GM10248 (cell line): Measurements from ENCODE around the gene OR51V1.
A peak's percentile ranks its signal among the peaks of the same experiment; 100 is the strongest.

Experiments
- CTCF ChIA-PET: fragments of 300-600 bp; sonication (Branson Sonifier 250); formaldehyde crosslinking; extraction: SDS; loops from one replicate; lab custom pipeline; 2021; ENCODE audit warnings: antibody characterized with exemption; lab: Yijun Ruan, JAX
- POLR2A ChIA-PET: fragments of 350-650 bp; sonication (Branson Sonifier 250); formaldehyde crosslinking; extraction: SDS; loops from one replicate; lab custom pipeline; 2020; ENCODE audit warnings: antibody characterized with exemption; lab: Yijun Ruan, JAX
- DNase-seq: peaks from one replicate; pipeline ENCODE4 v3.0.0; 2012; ENCODE audit errors: extremely low spot score
- CTCF ChIP-seq: IDR thresholded peaks from 2 replicates; pipeline ENCODE4 v1.5.1; 2012; ENCODE audit warnings: mild to moderate bottlenecking, low read depth; ENCODE audit errors: extremely low read depth, missing control alignments, control extremely low read depth

The OR51V1 gene

GRCh38 chr11:5238486-5238885 lies 38.0 kb upstream of the OR51V1 start:
- ChIA-PET CTCF (no interaction called here), POLR2A (no interaction called here)
- DNase-seq, result no peak
- TF ChIP-seq CTCF, result no peak

- TF ChIP-seq CTCF, result no peak
- DNase-seq, result no peak
- ChIA-PET CTCF (no interaction called here), POLR2A (no interaction called here)
Observed at GRCh38 chr11:5237420-5237819, 36.9 kb upstream of the OR51V1 start.

GRCh38 chr11:5235364-5236095 lies 35.0 kb upstream of the OR51V1 start:
- DNase-seq, result no peak
- CTCF ChIA-PET, result no interaction called here
- POLR2A ChIA-PET, result no interaction called here
- TF ChIP-seq CTCF, result no peak

GRCh38 chr11:5234381-5234834 lies 33.9 kb upstream of the OR51V1 start, which contains the start of gene HBD:
HBD (minus strand) TSS chr11:5234483; CDS start chr11:5234433, 50 bp downstream.
- peak; percentile 11 for DNase-seq
- no peak for TF ChIP-seq CTCF
- CTCF ChIA-PET, result no interaction called here
- POLR2A ChIA-PET, result no interaction called here

GRCh38 chr11:5233307-5233706 lies 32.8 kb upstream of the OR51V1 start:
- DNase-seq, result no peak
- TF ChIP-seq CTCF, result no peak
- ChIA-PET CTCF (no interaction called here), POLR2A (no interaction called here)

- CTCF ChIA-PET, result no interaction called here
- DNase-seq, result no peak
- TF ChIP-seq CTCF, result no peak
- POLR2A ChIA-PET, result no interaction called here
Observed at GRCh38 chr11:5232821-5233220, 32.3 kb upstream of the OR51V1 start.

- ChIA-PET POLR2A (no interaction called here), CTCF (no interaction called here)
- TF ChIP-seq CTCF, result no peak
- DNase-seq, result no peak
Observed at GRCh38 chr11:5232176-5232575, 31.7 kb upstream of the OR51V1 start.
